ENCODE results near the gene CSNK1G2. TPM values are rescaled to one million over a fixed set of nuclear protein-coding genes. Genes with fewer than 3 reads are reported as not detected.

CSNK1G2 gene
- total RNA-seq, 1 experiment from 2014 or later, result 126 TPM

GRCh38 chr19:1906985-1907562 is 33.9 kb upstream of the CSNK1G2 start (continued):
- no peak for TF ChIP-seq PRDM15 (CRISPR knock-in tag; IDR thresholded peaks at IDR 0.05)
- TF ChIP-seq ATF6 (CRISPR knock-in tag; IDR thresholded peaks at IDR 0.05), result no peak
- TF ChIP-seq MYBL2 (CRISPR knock-in tag; IDR thresholded peaks at IDR 0.05), result no peak
- TF ChIP-seq FOXP1 (CRISPR knock-in tag; IDR thresholded peaks at IDR 0.05; ENCODE audit: borderline replicate concordance), result no peak
- no peak for TF ChIP-seq E2F4 (CRISPR knock-in tag; IDR thresholded peaks at IDR 0.05; ENCODE audit: borderline replicate concordance, low read depth)
- no peak for TF ChIP-seq E2F1 (CRISPR knock-in tag; IDR thresholded peaks at IDR 0.05)
- no peak for TF ChIP-seq ZNF512 (CRISPR knock-in tag; IDR thresholded peaks at IDR 0.05; ENCODE audit: borderline replicate concordance)
- no peak for TF ChIP-seq SMAD4 (CRISPR knock-in tag; IDR thresholded peaks at IDR 0.05)

- TF ChIP-seq ATF3 (CRISPR knock-in tag; conservative IDR thresholded peaks at IDR 0.05) (no peak), CBFB (CRISPR knock-in tag; IDR thresholded peaks at IDR 0.05; ENCODE audit: low read depth) (no peak), RORB (CRISPR knock-in tag; IDR thresholded peaks at IDR 0.05) (no peak), ZBTB21 (CRISPR knock-in tag; IDR thresholded peaks at IDR 0.05; ENCODE audit: borderline replicate concordance) (no peak), ZSCAN18 (CRISPR knock-in tag; IDR thresholded peaks at IDR 0.05) (no peak), JUN (CRISPR knock-in tag; IDR thresholded peaks at IDR 0.05) (no peak)
- H3K4me1 Mint-ChIP-seq, result peaks cover 17% of the 10 kb centered on the region
- CTCF ChIA-PET, result interaction anchor here (0.9 kb wide), 1 partner anchor 10 kb away, joined by 3 read pairs; no protein-coding TSS in a partner anchor
- no peaks in the 10 kb centered on the region for H3K9me3 Mint-ChIP-seq
- no peak overlapping the region for H3K27ac Mint-ChIP-seq
- no peak overlapping the region for H3K4me3 Mint-ChIP-seq
- DNase-seq (ENCODE audit: low spot score) (no peak), ATAC-seq (no peak)
- no peaks in the 10 kb centered on the region for H3K36me3 Mint-ChIP-seq
- no peaks in the 10 kb centered on the region for H3K27me3 Mint-ChIP-seq (ENCODE audit: low read depth)
- POLR2A ChIA-PET, result no interaction called here
These were observed 33.2 kb upstream of the CSNK1G2 start for GRCh38 chr19:1907563-1908363.

Data from WTC11 (cell line).